GM12874 (cell line): Measurements from ENCODE around the gene MEGF6.

Source experiments
- CTCF ChIP-seq: IDR thresholded peaks from 2 replicates; pipeline ENCODE4 v1.5.1; 2011; ENCODE audit warnings: low read depth, mild to moderate bottlenecking, control low read depth, low read length, moderate library complexity; ENCODE audit not compliant: insufficient read depth

MEGF6 gene

GRCh38 chr1:3611170-3612019 lies at the start of gene MEGF6:
Gene MEGF6, minus strand, starts transcription at chr1:3611508. Its CDS starts 240 bp downstream, at chr1:3611268.
- TF ChIP-seq CTCF: no peak

DNA sequence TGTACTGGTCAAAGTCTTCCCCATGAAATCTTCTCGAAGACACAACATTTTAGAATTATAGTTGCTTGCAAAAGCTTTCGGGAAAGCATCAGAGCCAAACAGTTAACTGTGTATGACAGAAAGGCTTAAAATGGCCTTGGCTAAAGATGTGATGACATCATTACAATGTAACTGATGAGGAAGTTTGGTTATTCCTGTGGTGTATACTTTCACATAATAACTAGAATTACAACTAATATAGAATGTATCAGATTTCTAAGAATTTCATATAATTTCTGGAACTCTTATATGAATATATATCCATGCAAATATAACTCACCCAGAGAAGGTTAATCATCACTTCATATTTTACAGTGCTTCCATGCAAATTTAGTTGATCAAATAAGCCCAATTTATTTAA lies 49.4 kb upstream of the MEGF6 start:
- TF ChIP-seq CTCF: no peak

GRCh38 chr1:3659093-3659492 lies 47.8 kb upstream of the MEGF6 start:
- no peak for TF ChIP-seq CTCF

- no peak for TF ChIP-seq CTCF
These were observed 46.9 kb upstream of the MEGF6 start for GRCh38 chr1:3658231-3658615.

- TF ChIP-seq CTCF: no peak
These were observed 46.4 kb upstream of the MEGF6 start for GRCh38 chr1:3657578-3658230.

DNA sequence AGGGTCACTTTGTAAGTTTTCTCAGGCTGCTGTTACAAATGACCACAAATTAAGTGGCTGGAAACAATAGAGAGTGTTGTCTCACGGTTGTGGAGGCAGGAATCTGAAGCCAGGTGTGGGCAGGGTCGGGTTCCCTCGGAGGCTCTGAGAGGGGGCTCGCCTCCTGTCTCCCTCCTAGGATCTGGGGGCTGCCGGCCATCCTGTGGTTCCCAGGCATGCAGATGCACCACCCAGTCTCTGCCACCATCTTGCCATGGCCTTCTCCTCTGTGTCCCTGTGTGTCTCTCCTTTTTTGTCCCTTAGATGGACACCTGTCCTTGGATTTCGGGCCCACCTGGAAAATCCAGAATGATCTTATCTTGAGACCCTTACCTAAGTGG lies 45.8 kb upstream of the MEGF6 start:
- TF ChIP-seq CTCF: no peak

- no peak for TF ChIP-seq CTCF
These were observed 45.3 kb upstream of the MEGF6 start for GRCh38 chr1:3656450-3657095.
